ENCODE results near the gene GTF2IRD1. TPM values are rescaled to one million over a fixed set of nuclear protein-coding genes. Genes with fewer than 3 reads are reported as not detected.

Gene GTF2IRD1
- total RNA-seq, 1 experiment from 2014 or later, result 34.3 TPM

DNA sequence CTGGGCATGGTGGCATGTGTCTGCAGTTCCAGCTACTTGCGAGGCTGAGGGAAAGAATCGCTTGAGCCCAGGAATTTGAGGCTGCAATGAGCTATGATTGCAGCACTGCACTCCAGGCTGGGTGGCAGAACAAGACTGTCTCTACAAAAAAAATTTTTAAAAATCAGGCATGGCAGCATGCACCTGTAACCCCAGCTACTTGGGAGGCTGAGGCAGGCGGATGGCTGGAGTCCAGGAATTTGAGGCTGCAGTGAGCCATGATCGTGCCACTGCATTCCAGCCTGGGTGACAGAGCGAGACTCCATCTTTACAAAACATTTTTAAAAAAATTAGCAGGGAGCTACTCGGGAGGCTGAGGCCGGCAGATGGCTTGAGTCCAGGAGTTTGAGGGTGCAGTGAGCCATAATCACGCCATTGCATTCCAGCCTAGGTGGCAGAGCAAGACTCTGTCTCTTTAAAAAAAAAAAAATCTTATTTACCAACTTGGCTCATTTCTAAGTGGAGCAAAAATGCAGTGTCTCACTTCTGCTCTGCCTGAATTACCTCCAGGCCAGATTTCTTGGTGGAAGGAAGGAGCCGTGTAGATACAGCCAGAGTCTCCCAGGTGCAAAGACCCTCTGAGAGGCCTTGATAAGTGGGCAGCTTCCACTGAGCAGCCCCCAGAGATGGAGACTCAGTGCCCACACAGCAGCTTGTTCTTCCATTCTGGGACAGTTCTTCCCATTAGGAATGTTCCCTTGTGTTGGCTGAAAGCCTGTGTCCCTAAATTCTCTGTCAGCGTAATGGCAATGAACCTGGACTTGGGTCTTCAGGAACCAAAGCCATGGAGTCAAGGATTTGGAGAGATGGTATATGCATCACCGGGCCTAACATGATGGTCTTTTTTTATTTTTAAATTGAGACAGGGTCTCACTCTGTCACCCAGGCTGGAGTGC, 30.0 kb downstream of the GTF2IRD1 start:
- H2BK15ac ChIP-seq (ENCODE audit: low read depth, low read length), result no peak overlapping the region
- no peak overlapping the region for H4K8ac ChIP-seq (replicated peaks; ENCODE audit: insufficient read length, low read depth, low read length)
- H4K91ac ChIP-seq (ENCODE audit: insufficient read length, low read depth, low read length), result no peak overlapping the region
- H3K4me1 Mint-ChIP-seq, result peaks cover 15 to 34% of the 10 kb centered on the region in 2 experiments
- H4K5ac ChIP-seq (ENCODE audit: insufficient read length, low read depth, low read length), result no peak overlapping the region
- H2BK5ac ChIP-seq (ENCODE audit: insufficient read length, low read length), result no peak overlapping the region
- peaks cover 3 to 5% (median 4%) of the 10 kb centered on the region in 3 experiments; a peak in 3 of 7 replicates for H3K36me3 Mint-ChIP-seq (ENCODE audit: insufficient read depth in 1 of 3, low read depth in 3 of 3)
- no peak overlapping the region for H2AFZ ChIP-seq (ENCODE audit: low read length)
- no peaks in the 10 kb centered on the region for H3K9me3 Mint-ChIP-seq
- no peak overlapping the region for H3K23ac ChIP-seq (ENCODE audit: insufficient read length, low read depth, low read length)
- TF ChIP-seq, protein P1, sequence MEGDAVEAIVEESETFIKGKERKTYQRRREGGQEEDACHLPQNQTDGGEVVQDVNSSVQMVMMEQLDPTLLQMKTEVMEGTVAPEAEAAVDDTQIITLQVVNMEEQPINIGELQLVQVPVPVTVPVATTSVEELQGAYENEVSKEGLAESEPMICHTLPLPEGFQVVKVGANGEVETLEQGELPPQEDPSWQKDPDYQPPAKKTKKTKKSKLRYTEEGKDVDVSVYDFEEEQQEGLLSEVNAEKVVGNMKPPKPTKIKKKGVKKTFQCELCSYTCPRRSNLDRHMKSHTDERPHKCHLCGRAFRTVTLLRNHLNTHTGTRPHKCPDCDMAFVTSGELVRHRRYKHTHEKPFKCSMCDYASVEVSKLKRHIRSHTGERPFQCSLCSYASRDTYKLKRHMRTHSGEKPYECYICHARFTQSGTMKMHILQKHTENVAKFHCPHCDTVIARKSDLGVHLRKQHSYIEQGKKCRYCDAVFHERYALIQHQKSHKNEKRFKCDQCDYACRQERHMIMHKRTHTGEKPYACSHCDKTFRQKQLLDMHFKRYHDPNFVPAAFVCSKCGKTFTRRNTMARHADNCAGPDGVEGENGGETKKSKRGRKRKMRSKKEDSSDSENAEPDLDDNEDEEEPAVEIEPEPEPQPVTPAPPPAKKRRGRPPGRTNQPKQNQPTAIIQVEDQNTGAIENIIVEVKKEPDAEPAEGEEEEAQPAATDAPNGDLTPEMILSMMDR (conservative IDR thresholded peaks at IDR 0.05), result no peak
- H2BK120ac ChIP-seq (ENCODE audit: low read depth, low read length, poor library complexity, severe bottlenecking), result no peak overlapping the region
- H3K27ac ChIP-seq (ENCODE audit: insufficient read length, low read depth, low read length), result no peak overlapping the region
- no peak overlapping the region for H3K4me2 ChIP-seq (ENCODE audit: insufficient read depth, insufficient read length, low read length)
- peaks cover 2% of the 10 kb centered on the region for H3K79me2 ChIP-seq (ENCODE audit: insufficient read depth, low read length)
- H3K79me1 ChIP-seq (ENCODE audit: insufficient read depth, low read depth, low read length, poor library complexity, severe bottlenecking), result peaks cover 8% of the 10 kb centered on the region
- no peak for DNase-seq
- no peak overlapping the region for H3K4me3 Mint-ChIP-seq
- H4K20me1 ChIP-seq (ENCODE audit: control insufficient read depth, insufficient read depth, insufficient read length), result no peaks in the 10 kb centered on the region
- no peak overlapping the region for H2AK5ac ChIP-seq (ENCODE audit: insufficient read length, low read length)
- no peak overlapping the region for H2BK12ac ChIP-seq (ENCODE audit: insufficient read length, low read depth, low read length)
- no peaks in the 10 kb centered on the region for H3K9me3 ChIP-seq (ENCODE audit: control insufficient read depth, low read depth, low read length)
- no CpG with 5 or more reads among the region's 11 CpGs for WGBS (ENCODE audit: extremely low coverage, insufficient read length, low lambda C conversion rate)
- H3T11ph ChIP-seq (ENCODE audit: low read length), result no peak overlapping the region
- H3K9ac ChIP-seq (ENCODE audit: extremely low read depth, insufficient read length, low read length), result no peak overlapping the region
- H3K14ac ChIP-seq (ENCODE audit: insufficient read depth, low read length), result no peak overlapping the region; the same call in 1 of the 2 replicates
- H3K4me1 ChIP-seq (ENCODE audit: insufficient read depth, low read length), result peaks cover 4% of the 10 kb centered on the region; the same call in 1 of the 2 replicates
- H2BK20ac ChIP-seq (ENCODE audit: low read depth, low read length, poor library complexity, severe bottlenecking), result no peak overlapping the region
- H3K27me3 ChIP-seq (ENCODE audit: insufficient read depth, low read length), result no peaks in the 10 kb centered on the region
- no peaks in the 10 kb centered on the region for H3K27me3 Mint-ChIP-seq (ENCODE audit: low read depth)
- no peak overlapping the region for H3K4ac ChIP-seq (ENCODE audit: low read depth, low read length)
- H3K56ac ChIP-seq (ENCODE audit: insufficient read length, low read depth, low read length), result no peak overlapping the region
- peak overlapping the region in 1 of 3 experiments; percentile 74; a peak in 2 of 7 replicates for H3K27ac Mint-ChIP-seq
- H3K23me2 ChIP-seq (ENCODE audit: insufficient read length, low read depth, low read length, poor library complexity, severe bottlenecking), result peaks cover 3% of the 10 kb centered on the region
- H3K18ac ChIP-seq (ENCODE audit: insufficient read length, low read depth, low read length), result no peak overlapping the region

Data from H9 (cell line).